ENCODE data around the gene ITPRIPL2.

GRCh38 chr16:19164285-19164684, 50.5 kb downstream of the ITPRIPL2 start:
- TF ChIP-seq POLR2A (IDR thresholded peaks at IDR 0.05) (no peak), POLR2AphosphoS5 (IDR thresholded peaks at IDR 0.05; ENCODE audit: insufficient read depth in 1 of 2, low read depth in 1 of 2) (no peak)
- TF ChIP-seq, protein P1, sequence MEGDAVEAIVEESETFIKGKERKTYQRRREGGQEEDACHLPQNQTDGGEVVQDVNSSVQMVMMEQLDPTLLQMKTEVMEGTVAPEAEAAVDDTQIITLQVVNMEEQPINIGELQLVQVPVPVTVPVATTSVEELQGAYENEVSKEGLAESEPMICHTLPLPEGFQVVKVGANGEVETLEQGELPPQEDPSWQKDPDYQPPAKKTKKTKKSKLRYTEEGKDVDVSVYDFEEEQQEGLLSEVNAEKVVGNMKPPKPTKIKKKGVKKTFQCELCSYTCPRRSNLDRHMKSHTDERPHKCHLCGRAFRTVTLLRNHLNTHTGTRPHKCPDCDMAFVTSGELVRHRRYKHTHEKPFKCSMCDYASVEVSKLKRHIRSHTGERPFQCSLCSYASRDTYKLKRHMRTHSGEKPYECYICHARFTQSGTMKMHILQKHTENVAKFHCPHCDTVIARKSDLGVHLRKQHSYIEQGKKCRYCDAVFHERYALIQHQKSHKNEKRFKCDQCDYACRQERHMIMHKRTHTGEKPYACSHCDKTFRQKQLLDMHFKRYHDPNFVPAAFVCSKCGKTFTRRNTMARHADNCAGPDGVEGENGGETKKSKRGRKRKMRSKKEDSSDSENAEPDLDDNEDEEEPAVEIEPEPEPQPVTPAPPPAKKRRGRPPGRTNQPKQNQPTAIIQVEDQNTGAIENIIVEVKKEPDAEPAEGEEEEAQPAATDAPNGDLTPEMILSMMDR (IDR thresholded peaks at IDR 0.05), result no peak

All from vagina (tissue), 2 donors.